Activated CD4-positive, CD25-positive, alpha-beta regulatory T cell treated with anti-CD3 and anti-CD28 coated beads, Interleukin-2, amount 50 U/mL, for 24 hours (primary cell): ENCODE data around the gene TINAG.

ENCODE experiments used
- ATAC-seq, 2 donors: fragments of 150-1000 bp; cut with Tn5 transposase; one replicate each; pipeline ENCODE4 v1.10.0; 2021; ENCODE audit warnings: mild to moderate bottlenecking in 1 of 2, moderate library complexity in 1 of 2

TINAG gene

GRCh38 chr6:54308289-54308985, at the start of gene TINAG:
TINAG (plus strand) TSS chr6:54308441; CDS start chr6:54308551, 110 bp downstream.
- ATAC-seq = no peak

GRCh38 chr6:54260025-54260424, 48.2 kb upstream of the TINAG start:
- no peak for ATAC-seq

GRCh38 chr6:54262499-54262898, 45.7 kb upstream of the TINAG start:
- no peak for ATAC-seq

- no peak for ATAC-seq
These were observed 45.3 kb upstream of the TINAG start for GRCh38 chr6:54262971-54263370.

- ATAC-seq = no peak
These were observed 43.5 kb upstream of the TINAG start for GRCh38 chr6:54264581-54265272.

GRCh38 chr6:54266400-54266923, 41.8 kb upstream of the TINAG start:
- no peak for ATAC-seq

GRCh38 chr6:54267798-54268197, 40.4 kb upstream of the TINAG start:
- no peak for ATAC-seq

- no peak for ATAC-seq
These were observed 34.9 kb upstream of the TINAG start for GRCh38 chr6:54273214-54273820.

- ATAC-seq = no peak
These were observed 33.9 kb upstream of the TINAG start for GRCh38 chr6:54274383-54274782.

- no peak for ATAC-seq
These were observed 26.1 kb upstream of the TINAG start for GRCh38 chr6:54282186-54282585.

- ATAC-seq = no peak
These were observed 23.9 kb upstream of the TINAG start for GRCh38 chr6:54284161-54284860.

GRCh38 chr6:54285595-54285994, 22.6 kb upstream of the TINAG start:
- no peak for ATAC-seq

GRCh38 chr6:54286141-54286540, 22.1 kb upstream of the TINAG start:
- ATAC-seq = no peak

- ATAC-seq = no peak
These were observed 19.8 kb upstream of the TINAG start for GRCh38 chr6:54288474-54288873.

GRCh38 chr6:54289426-54289825, 18.8 kb upstream of the TINAG start:
- no peak for ATAC-seq

- ATAC-seq = no peak
These were observed 17.1 kb upstream of the TINAG start for GRCh38 chr6:54291146-54291545.

GRCh38 chr6:54291738-54292137, 16.5 kb upstream of the TINAG start:
- ATAC-seq = peak; percentile 76 to 81

GRCh38 chr6:54294965-54295532, 13.2 kb upstream of the TINAG start:
- ATAC-seq = no peak

GRCh38 chr6:54299542-54300269, 8.5 kb upstream of the TINAG start:
- no peak for ATAC-seq

GRCh38 chr6:54301770-54302169, 6.5 kb upstream of the TINAG start:
- ATAC-seq = no peak

GRCh38 chr6:54307439-54307910, 766 bp upstream of the TINAG start:
- no peak for ATAC-seq

GRCh38 chr6:54308986-54309315, 710 bp downstream of the TINAG start:
- no peak for ATAC-seq
